HL-60 (cell line): ENCODE data around the gene KCNK5.

Experiments
- DNase-seq, 2 experiments: peaks; one replicate each; pipeline ENCODE4 v3.0.0-alpha.2; 2010 to 2020; ENCODE audit warnings: low read depth in 1 of 2, low spot score in 1 of 2
- H3K27ac ChIP-seq: fragments of 250-450 bp; sonication (Bioruptor Pico); replicated peaks from 2 replicates; pipeline ENCODE4 v1.5.1; 2020; ENCODE audit warnings: mild to moderate bottlenecking, moderate library complexity
- H3K27me3 ChIP-seq: fragments of 250-450 bp; sonication (Bioruptor Pico); 2 replicates; pipeline ENCODE4 v1.5.1; 2021; ENCODE audit warnings: mild to moderate bottlenecking, moderate library complexity; ENCODE audit not compliant: insufficient read depth, poor library complexity, severe bottlenecking
- H3K4me3 ChIP-seq: replicated peaks from 2 replicates; pipeline ENCODE4 v1.5.1; 2011; ENCODE audit warnings: mild to moderate bottlenecking, control low read depth, low read length; ENCODE audit not compliant: insufficient read depth
- CTCF ChIP-seq: IDR thresholded peaks from one replicate; pipeline ENCODE4 v1.5.1; 2011; ENCODE audit warnings: low read length, control low read depth, inconsistent platforms; ENCODE audit not compliant: insufficient read depth
- GABPA ChIP-seq: IDR thresholded peaks from 2 replicates; pipeline ENCODE4 v1.6.1; 2012; ENCODE audit warnings: low read depth
- POLR2AphosphoS5 ChIP-seq: IDR thresholded peaks from 2 replicates; pipeline ENCODE4 v1.6.1; 2012; ENCODE audit warnings: low read depth
- REST ChIP-seq: IDR thresholded peaks from 2 replicates; pipeline ENCODE4 v1.6.1; 2012; ENCODE audit warnings: low read depth; ENCODE audit not compliant: insufficient replicate concordance
- SPI1 ChIP-seq: IDR thresholded peaks from 2 replicates; pipeline ENCODE4 v1.6.1; 2012; ENCODE audit warnings: low read depth, mild to moderate bottlenecking, borderline replicate concordance

The KCNK5 gene

GRCh38 chr6:39247667-39248194 lies 18.5 kb upstream of the KCNK5 start:
- H3K27ac ChIP-seq, result no peak overlapping the region
- H3K27me3 ChIP-seq, result no peaks in the 10 kb centered on the region
- no peak for DNase-seq
- no peak overlapping the region for H3K4me3 ChIP-seq
- TF ChIP-seq GABPA (no peak), POLR2AphosphoS5 (no peak), REST (no peak), SPI1 (no peak), CTCF (no peak)

GRCh38 chr6:39243809-39244208 lies 14.5 kb upstream of the KCNK5 start:
- no peak for DNase-seq
- TF ChIP-seq REST (no peak), CTCF (no peak), SPI1 (no peak), GABPA (no peak), POLR2AphosphoS5 (no peak)
- Histone ChIP-seq H3K27ac (no peak overlapping the region), H3K4me3 (no peak overlapping the region), H3K27me3 (no peaks in the 10 kb centered on the region)

- no peak for DNase-seq
- Histone ChIP-seq H3K27ac (no peak overlapping the region), H3K27me3 (no peaks in the 10 kb centered on the region), H3K4me3 (no peak overlapping the region)
- TF ChIP-seq GABPA (no peak), CTCF (no peak), REST (no peak), POLR2AphosphoS5 (no peak), SPI1 (no peak)
Measured at GRCh38 chr6:39240155-39240757, 11.0 kb upstream of the KCNK5 start.
